ENCODE data around the gene GREB1. TPM values are rescaled to one million over a fixed set of nuclear protein-coding genes. Genes with fewer than 3 reads are reported as not detected.
A peak's percentile ranks its signal among the peaks of the same experiment; 100 is the strongest.

Gene GREB1
- total RNA-seq, 1 donor from 2014 or later: 143 TPM

- no peak for DNase-seq (ENCODE audit: low read depth, low spot score)
- Mint-ChIP-seq H3K27ac (ENCODE audit: unreplicated experiment) (peak overlapping the region; percentile 28), H3K9me3 (no peaks in the 10 kb centered on the region), H3K4me3 (no peak overlapping the region), H3K4me1 (no peaks in the 10 kb centered on the region), H3K27me3 (ENCODE audit: low read depth) (no peaks in the 10 kb centered on the region), H3K36me3 (ENCODE audit: low read depth) (peaks cover 22% of the 10 kb centered on the region)
- TF ChIP-seq CTCF (conservative IDR thresholded peaks at IDR 0.05): no peak
These were observed 100.2 kb downstream of the GREB1 start for GRCh38 chr2:11633923-11634478.

GRCh38 chr2:11634584-11634983 is 100.7 kb downstream of the GREB1 start:
- no peaks in the 10 kb centered on the region for H3K9me3 Mint-ChIP-seq
- no peak for TF ChIP-seq CTCF (conservative IDR thresholded peaks at IDR 0.05)
- H3K27me3 Mint-ChIP-seq (ENCODE audit: low read depth): no peaks in the 10 kb centered on the region
- H3K36me3 Mint-ChIP-seq (ENCODE audit: low read depth): peaks cover 23% of the 10 kb centered on the region
- no peak overlapping the region for H3K4me3 Mint-ChIP-seq
- DNase-seq (ENCODE audit: low read depth, low spot score): no peak
- no peaks in the 10 kb centered on the region for H3K4me1 Mint-ChIP-seq
- peak overlapping the region; percentile 28 for H3K27ac Mint-ChIP-seq (ENCODE audit: unreplicated experiment)

GRCh38 chr2:11635141-11635540 is 101.3 kb downstream of the GREB1 start:
- H3K36me3 Mint-ChIP-seq (ENCODE audit: low read depth): peaks cover 25% of the 10 kb centered on the region

GRCh38 chr2:11636593-11637295 is 102.9 kb downstream of the GREB1 start:
- TF ChIP-seq CTCF (conservative IDR thresholded peaks at IDR 0.05): no peak
- Mint-ChIP-seq H3K9me3 (no peaks in the 10 kb centered on the region), H3K27me3 (ENCODE audit: low read depth) (no peaks in the 10 kb centered on the region), H3K4me3 (no peak overlapping the region), H3K4me1 (no peaks in the 10 kb centered on the region), H3K36me3 (ENCODE audit: low read depth) (peaks cover 25% of the 10 kb centered on the region), H3K27ac (ENCODE audit: unreplicated experiment) (no peak overlapping the region)
- no peak for DNase-seq (ENCODE audit: low read depth, low spot score)

More at GRCh38 chr2:11635141-11635540, 101.3 kb downstream of the GREB1 start:
- Mint-ChIP-seq H3K27ac (ENCODE audit: unreplicated experiment) (no peak overlapping the region), H3K9me3 (no peaks in the 10 kb centered on the region), H3K4me1 (no peaks in the 10 kb centered on the region), H3K27me3 (ENCODE audit: low read depth) (no peaks in the 10 kb centered on the region), H3K4me3 (no peak overlapping the region)
- no peak for DNase-seq (ENCODE audit: low read depth, low spot score)
- TF ChIP-seq CTCF (conservative IDR thresholded peaks at IDR 0.05): no peak

GRCh38 chr2:11637546-11637945 is 103.7 kb downstream of the GREB1 start:
- no peak for TF ChIP-seq CTCF (conservative IDR thresholded peaks at IDR 0.05)
- no peak for DNase-seq (ENCODE audit: low read depth, low spot score)
- Mint-ChIP-seq H3K27ac (ENCODE audit: unreplicated experiment) (peak overlapping the region; percentile 12), H3K9me3 (no peaks in the 10 kb centered on the region), H3K27me3 (ENCODE audit: low read depth) (no peaks in the 10 kb centered on the region), H3K4me3 (no peak overlapping the region), H3K4me1 (no peaks in the 10 kb centered on the region), H3K36me3 (ENCODE audit: low read depth) (peaks cover 22% of the 10 kb centered on the region)

All from neural crest cell (in vitro differentiated cells).